GM13977 (cell line): ENCODE results near the gene ADAMTS7.
"Not testable (repeated sequence)": the region's sequence is repeated elsewhere in the genome, so short reads cannot be mapped to it uniquely, and the experiment has no call there.

ENCODE experiments used
- DNase-seq: peaks from one replicate; pipeline ENCODE4 v3.0.0; 2012; ENCODE audit warnings: low spot score
- CTCF ChIP-seq: IDR thresholded peaks from 2 replicates; pipeline ENCODE4 v1.5.1; 2012; ENCODE audit warnings: mild to moderate bottlenecking, control low read depth; ENCODE audit not compliant: insufficient read depth; ENCODE audit errors: extremely low read depth, missing control alignments
- in situ Hi-C: fragments of 300-500 bp; cut with MboI; formaldehyde crosslinking; loops from one replicate; pipeline ENCODE4 v1.12.0; 2022; ENCODE audit warnings: low sequenced_read_pairs, low pct_unique_long_range_greater_than_20kb, mixed read lengths, inconsistent platforms; ENCODE audit not compliant: unreplicated experiment

Gene ADAMTS7

GRCh38 chr15:78732634-78733033 is 78.6 kb downstream of the ADAMTS7 start:
- in situ Hi-C loops: no loop called here
- no peak for TF ChIP-seq CTCF
- DNase-seq: no peak

- in situ Hi-C loops: no loop called here
- TF ChIP-seq CTCF: no peak
- DNase-seq: no peak
These were observed 80.3 kb downstream of the ADAMTS7 start for GRCh38 chr15:78730955-78731354.

GRCh38 chr15:78728427-78728826 is 82.8 kb downstream of the ADAMTS7 start:
- in situ Hi-C loops, DNase-seq: not testable (repeated sequence)

GRCh38 chr15:78727561-78727960 is 83.7 kb downstream of the ADAMTS7 start:
- TF ChIP-seq CTCF: no peak
- no peak for DNase-seq
- in situ Hi-C loops: no loop called here

- no peak for TF ChIP-seq CTCF
- DNase-seq: no peak
- in situ Hi-C loops: no loop called here
These were observed 84.3 kb downstream of the ADAMTS7 start for GRCh38 chr15:78726870-78727551.

- DNase-seq, in situ Hi-C loops: not testable (repeated sequence)
These were observed 91.3 kb downstream of the ADAMTS7 start for GRCh38 chr15:78719819-78720450.

- in situ Hi-C loops: no loop called here
- no peak for DNase-seq
- no peak for TF ChIP-seq CTCF
These were observed 92.4 kb downstream of the ADAMTS7 start for GRCh38 chr15:78718837-78719236.
